ENCODE results near the gene ADAMTS6.

DNA sequence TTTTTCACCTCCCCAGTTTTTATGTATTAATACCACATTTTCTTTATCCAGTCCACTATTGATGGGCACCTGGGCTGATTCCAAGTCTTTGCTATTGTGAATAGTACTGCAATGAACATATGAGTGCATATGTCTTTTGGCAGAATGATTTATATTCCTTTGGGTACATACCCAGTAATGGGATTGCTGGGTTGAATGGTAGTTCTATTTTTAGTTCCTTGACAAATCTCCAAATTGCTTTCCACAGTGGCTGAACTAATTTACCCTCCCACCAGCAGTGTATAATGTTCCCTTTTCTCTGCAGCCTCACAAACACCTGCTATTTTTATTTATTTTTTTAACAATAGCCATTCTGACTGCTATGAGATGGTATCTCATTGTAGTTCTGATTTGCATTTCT is 340.2 kb downstream of the ADAMTS6 start:
- TF ChIP-seq, protein P1, sequence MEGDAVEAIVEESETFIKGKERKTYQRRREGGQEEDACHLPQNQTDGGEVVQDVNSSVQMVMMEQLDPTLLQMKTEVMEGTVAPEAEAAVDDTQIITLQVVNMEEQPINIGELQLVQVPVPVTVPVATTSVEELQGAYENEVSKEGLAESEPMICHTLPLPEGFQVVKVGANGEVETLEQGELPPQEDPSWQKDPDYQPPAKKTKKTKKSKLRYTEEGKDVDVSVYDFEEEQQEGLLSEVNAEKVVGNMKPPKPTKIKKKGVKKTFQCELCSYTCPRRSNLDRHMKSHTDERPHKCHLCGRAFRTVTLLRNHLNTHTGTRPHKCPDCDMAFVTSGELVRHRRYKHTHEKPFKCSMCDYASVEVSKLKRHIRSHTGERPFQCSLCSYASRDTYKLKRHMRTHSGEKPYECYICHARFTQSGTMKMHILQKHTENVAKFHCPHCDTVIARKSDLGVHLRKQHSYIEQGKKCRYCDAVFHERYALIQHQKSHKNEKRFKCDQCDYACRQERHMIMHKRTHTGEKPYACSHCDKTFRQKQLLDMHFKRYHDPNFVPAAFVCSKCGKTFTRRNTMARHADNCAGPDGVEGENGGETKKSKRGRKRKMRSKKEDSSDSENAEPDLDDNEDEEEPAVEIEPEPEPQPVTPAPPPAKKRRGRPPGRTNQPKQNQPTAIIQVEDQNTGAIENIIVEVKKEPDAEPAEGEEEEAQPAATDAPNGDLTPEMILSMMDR (IDR thresholded peaks at IDR 0.05), result no peak
- TF ChIP-seq POLR2A (IDR thresholded peaks at IDR 0.05) (no peak), POLR2AphosphoS5 (IDR thresholded peaks at IDR 0.05) (no peak)
